SK-N-SH (cell line): ENCODE measurements around the gene UNC5CL. TPM values are rescaled to one million over a fixed set of nuclear protein-coding genes. Genes with fewer than 3 reads are reported as not detected.

Experiments
- CTCF ChIA-PET: fragments of 300-600, 350-600 bp; formaldehyde crosslinking; extraction: SDS; loops from one replicate; lab custom pipeline; 2021; lab: Yijun Ruan, JAX
- POLR2A ChIA-PET: fragments of 350-600 bp; sonication (Branson Sonifier 250); formaldehyde crosslinking; extraction: SDS; loops from one replicate; lab custom pipeline; 2020; ENCODE audit warnings: antibody characterized with exemption, inconsistent platforms; lab: Yijun Ruan, JAX
- DNase-seq: peaks from one replicate; pipeline ENCODE4 v3.0.0; 2012
- H2AFZ ChIP-seq: fragments of 200-600 bp; sonication (generic); 2 replicates; pipeline ENCODE4 v1.8.1; 2016; ENCODE audit warnings: antibody characterized with exemption, mild to moderate bottlenecking, low read depth
- H3F3A ChIP-seq: fragments of 200-600 bp; sonication (generic); replicated peaks from 2 replicates; pipeline ENCODE3; 2016; ENCODE audit warnings: antibody characterized with exemption, mild to moderate bottlenecking; ENCODE audit not compliant: insufficient read depth
- H3K27ac ChIP-seq, 2 experiments: fragments of 200-500 bp in 1 of 2; fragments of 200-600 bp in 1 of 2; sonication (Bioruptor generic) in 1 of 2; sonication (generic), shearing (Covaris generic) in 1 of 2; 2 replicates each; pipeline versions ENCODE4 v1.5.1 to v1.6.1; 2014 to 2016; ENCODE audit warnings: low read depth in 2 of 2, inconsistent platforms in 1 of 2, low read length in 1 of 2, mild to moderate bottlenecking in 1 of 2, mixed read lengths in 1 of 2
- H3K27me3 ChIP-seq: fragments of 200-600 bp; sonication (generic), shearing (Covaris generic); 2 replicates; pipeline ENCODE4 v1.6.1; 2016; ENCODE audit warnings: mixed run types; ENCODE audit not compliant: insufficient read depth
- H3K36me3 ChIP-seq, 2 experiments: fragments of 200-500 bp in 1 of 2; fragments of 200-600 bp in 1 of 2; sonication (Bioruptor generic) in 1 of 2; sonication (generic) in 1 of 2; replicated peaks in 1 of 2; 2 replicates each; pipeline versions ENCODE3 to v1.5.1; 2014 to 2016; ENCODE audit warnings: low read length in 1 of 2, mild to moderate bottlenecking in 1 of 2; ENCODE audit not compliant: insufficient read depth in 2 of 2, control insufficient read depth in 1 of 2
- H3K4me1 ChIP-seq, 2 experiments: fragments of 200-500 bp in 1 of 2; fragments of 200-600 bp in 1 of 2; sonication (Bioruptor generic) in 1 of 2; sonication (generic), shearing (Covaris generic) in 1 of 2; 2 replicates each; pipeline versions ENCODE4 v1.5.1 to v1.6.1; 2014 to 2016; ENCODE audit warnings: low read depth in 1 of 2, low read length in 1 of 2, mixed run types in 1 of 2; ENCODE audit not compliant: insufficient read depth in 2 of 2, control insufficient read depth in 1 of 2
- H3K4me2 ChIP-seq: fragments of 200-600 bp; sonication (generic), shearing (Covaris generic); 2 replicates; pipeline ENCODE4 v1.6.1; 2017; ENCODE audit warnings: mixed run types
- H3K4me3 ChIP-seq, 2 experiments: fragments of 200-500 bp in 1 of 2; fragments of 200-600 bp in 1 of 2; sonication (Bioruptor generic) in 1 of 2; sonication (generic), shearing (Covaris generic) in 1 of 2; 2 replicates each; pipeline versions ENCODE4 v1.5.1 to v1.8.1; 2014 to 2016; ENCODE audit warnings: low read depth in 2 of 2, inconsistent platforms in 1 of 2, low read length in 1 of 2, mild to moderate bottlenecking in 1 of 2, mixed read lengths in 1 of 2, moderate library complexity in 1 of 2
- H3K79me2 ChIP-seq: fragments of 200-600 bp; sonication (generic); 2 replicates; pipeline ENCODE4 v1.8.1; 2017; ENCODE audit warnings: mild to moderate bottlenecking; ENCODE audit not compliant: insufficient read depth
- H3K9ac ChIP-seq: fragments of 200-600 bp; sonication (generic); 2 replicates; pipeline ENCODE4 v1.6.1; 2017; ENCODE audit warnings: mixed run types
- H3K9me2 ChIP-seq: fragments of 200-600 bp; sonication (generic); 2 replicates; pipeline ENCODE4 v1.6.1; 2017; ENCODE audit warnings: mixed run types
- H3K9me3 ChIP-seq: fragments of 200-600 bp; sonication (generic); 2 replicates; pipeline ENCODE4 v1.6.1; 2017; ENCODE audit warnings: mixed run types, mild to moderate bottlenecking, moderate library complexity
- H4K20me1 ChIP-seq: fragments of 200-600 bp; sonication (generic); 2 replicates; pipeline ENCODE4 v1.6.1; 2017; ENCODE audit warnings: mild to moderate bottlenecking, mixed run types; ENCODE audit not compliant: insufficient read depth
- ELF1 ChIP-seq: IDR thresholded peaks from 2 replicates; pipeline ENCODE4 v1.4.0; 2012
- EP300 ChIP-seq, 2 experiments: IDR thresholded peaks; 2 replicates each; pipeline versions ENCODE4 v1.4.0 to v1.6.1; 2012; ENCODE audit warnings: borderline replicate concordance in 1 of 2, low read depth in 1 of 2, low read length in 1 of 2
- FOSL2 ChIP-seq: IDR thresholded peaks from 2 replicates; pipeline ENCODE4 v1.4.0; 2012; ENCODE audit warnings: low read depth, mild to moderate bottlenecking, moderate library complexity, borderline replicate concordance
- FOXM1 ChIP-seq: IDR thresholded peaks from 2 replicates; pipeline ENCODE4 v1.4.0; 2012; ENCODE audit warnings: low read depth, mild to moderate bottlenecking
- GABPA ChIP-seq: IDR thresholded peaks from 2 replicates; pipeline ENCODE4 v1.4.0; 2012; ENCODE audit warnings: low read depth, mild to moderate bottlenecking
- GATA2 ChIP-seq: sonication (generic); formaldehyde crosslinking; IDR thresholded peaks from 2 replicates; pipeline ENCODE4 v1.5.0; 2020; ENCODE audit warnings: mild to moderate bottlenecking, missing genetic modification reagents
- JUND ChIP-seq: IDR thresholded peaks from 2 replicates; pipeline ENCODE4 v1.4.0; 2012
- MAX ChIP-seq: IDR thresholded peaks from 2 replicates; pipeline ENCODE4 v1.4.0; 2012; ENCODE audit warnings: low read depth
- MEF2A ChIP-seq: IDR thresholded peaks from 2 replicates; pipeline ENCODE4 v1.4.0; 2012; ENCODE audit warnings: low read depth, borderline replicate concordance
- NRF1 ChIP-seq: IDR thresholded peaks from 2 replicates; pipeline ENCODE4 v1.6.1; 2012; ENCODE audit warnings: low read depth, mild to moderate bottlenecking, low read length
- RAD21 ChIP-seq: IDR thresholded peaks from 2 replicates; pipeline ENCODE4 v1.6.1; 2012; ENCODE audit warnings: mild to moderate bottlenecking, low read length
- RCOR1 ChIP-seq: fragments of 150-350 bp; IDR thresholded peaks from 2 replicates; pipeline ENCODE4 v1.6.1; 2017; ENCODE audit warnings: antibody characterized with exemption, low read length
- REST ChIP-seq: IDR thresholded peaks from 2 replicates; pipeline ENCODE4 v1.6.1; 2012; ENCODE audit warnings: mild to moderate bottlenecking, low read depth, low read length, moderate library complexity
- SIN3A ChIP-seq: IDR thresholded peaks from 2 replicates; pipeline ENCODE4 v1.6.1; 2012; ENCODE audit warnings: low read depth, mild to moderate bottlenecking, low read length, moderate library complexity, borderline replicate concordance
- TAF1 ChIP-seq: IDR thresholded peaks from 2 replicates; pipeline ENCODE4 v1.6.1; 2012; ENCODE audit warnings: low read depth, mild to moderate bottlenecking, low read length, moderate library complexity, borderline replicate concordance
- TCF12 ChIP-seq: IDR thresholded peaks from 2 replicates; pipeline ENCODE4 v1.4.0; 2012
- USF1 ChIP-seq: IDR thresholded peaks from 2 replicates; pipeline ENCODE4 v1.4.0; 2012; ENCODE audit warnings: low read depth, borderline replicate concordance
- USF2 ChIP-seq: fragments of 150-350 bp; IDR thresholded peaks from 2 replicates; pipeline ENCODE4 v1.6.1; 2017; ENCODE audit warnings: antibody characterized with exemption, low read length, low read depth, borderline replicate concordance
- YY1 ChIP-seq: IDR thresholded peaks from 2 replicates; pipeline ENCODE4 v1.4.0; 2012; ENCODE audit warnings: low read depth, mild to moderate bottlenecking
- ZBTB33 ChIP-seq: IDR thresholded peaks from 2 replicates; pipeline ENCODE4 v1.4.0; 2012; ENCODE audit warnings: low read depth, borderline replicate concordance
- WGBS: methylation state at CpG from one replicate; pipeline ENCODE4 v1.1.6; 2017; ENCODE audit warnings: low lambda C conversion rate; 5-methylcytosine and 5-hydroxymethylcytosine counted together
- polyA plus RNA-seq, 3 experiments: library from polyadenylated mRNA; depleted of rRNA; stranded (reverse); fragments of >200 nt; gene quantifications; 2 replicates each; pipeline ENCODE4 v1.2.3, GENCODE V29; 2012

Gene UNC5CL
- polyA plus RNA-seq, 1 of the 3 experiments (the other 2 are of a cell fraction), result 0.10 TPM

GRCh38 chr6:41051873-41052272 lies 12.9 kb upstream of the UNC5CL start:
- Histone ChIP-seq H3K9me3 (no peaks in the 10 kb centered on the region), H4K20me1 (no peaks in the 10 kb centered on the region), H3K4me2 (no peak overlapping the region), H3F3A (no peaks in the 10 kb centered on the region), H3K27ac (no peak overlapping the region), H3K9me2 (no peaks in the 10 kb centered on the region), H3K79me2 (no peaks in the 10 kb centered on the region), H3K36me3 (no peaks in the 10 kb centered on the region), H3K9ac (no peak overlapping the region), H3K4me3 (no peak overlapping the region), H3K4me1 (peaks cover 0 to 4% of the 10 kb centered on the region in 2 experiments; a peak in 1 of 4 replicates), H3K27me3 (no peaks in the 10 kb centered on the region), H2AFZ (no peak overlapping the region)
- POLR2A ChIA-PET, result no interaction called here
- WGBS, result 92% methylated on average over 5 of the region's 5 CpGs
- CTCF ChIA-PET, result no interaction called here
- TF ChIP-seq SIN3A (no peak), RCOR1 (no peak), RAD21 (no peak), REST (no peak), FOXM1 (no peak), ELF1 (no peak), USF2 (no peak), MAX (no peak), MEF2A (no peak), YY1 (no peak), GABPA (no peak), JUND (no peak), ZBTB33 (no peak), USF1 (no peak), EP300 (IDR thresholded peaks at IDR 0.05; ENCODE audit: borderline replicate concordance in 1 of 2, low read depth in 1 of 2, low read length in 1 of 2) (no peak), TCF12 (no peak), FOSL2 (no peak), GATA2 (CRISPR knock-in tag) (no peak), TAF1 (no peak), NRF1 (no peak)
- DNase-seq, result no peak
